ENCODE measurements around the gene SLC6A3.
"Not testable (repeated sequence)": the region's sequence is repeated elsewhere in the genome, so short reads cannot be mapped to it uniquely, and the experiment has no call there.

Gene SLC6A3

GRCh38 chr5:1429496-1429895, 15.7 kb downstream of the SLC6A3 start:
- TF ChIP-seq JUND (IDR thresholded peaks at IDR 0.05; ENCODE audit: low read depth), result no peak
- peak in 1 of 2 experiments; percentile 60 for DNase-seq (ENCODE audit: low read depth in 1 of 2, low spot score in 1 of 2)
- in situ Hi-C loops (cut with HindIII; ENCODE audit: low pct_unique_long_range_greater_than_20kb, low sequenced_read_pairs), result no loop called here

DNA sequence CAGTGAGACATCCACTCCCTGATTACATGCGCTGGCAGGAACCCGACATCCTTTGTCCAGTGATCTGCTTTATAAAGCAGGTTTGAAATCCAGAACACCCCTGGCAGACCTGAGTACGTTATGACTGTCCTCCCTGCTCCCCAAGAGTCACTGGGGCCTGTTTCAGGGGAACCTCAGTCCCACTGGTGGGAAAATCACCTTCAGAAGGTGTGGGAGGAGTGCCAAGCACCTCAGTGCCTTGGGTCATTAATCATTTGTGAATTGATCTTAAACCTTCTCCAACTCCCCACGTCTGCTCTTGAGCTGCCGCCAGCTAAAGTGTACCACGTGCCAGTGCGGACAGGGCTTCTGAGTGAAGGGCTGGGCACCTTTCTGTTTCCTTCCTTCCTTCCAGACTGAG, 16.2 kb downstream of the SLC6A3 start:
- in situ Hi-C loops (cut with HindIII; ENCODE audit: low pct_unique_long_range_greater_than_20kb, low sequenced_read_pairs), result no loop called here
- no peak for TF ChIP-seq JUND (IDR thresholded peaks at IDR 0.05; ENCODE audit: low read depth)
- DNase-seq (ENCODE audit: low read depth in 1 of 2, low spot score in 1 of 2), result no peak

DNA sequence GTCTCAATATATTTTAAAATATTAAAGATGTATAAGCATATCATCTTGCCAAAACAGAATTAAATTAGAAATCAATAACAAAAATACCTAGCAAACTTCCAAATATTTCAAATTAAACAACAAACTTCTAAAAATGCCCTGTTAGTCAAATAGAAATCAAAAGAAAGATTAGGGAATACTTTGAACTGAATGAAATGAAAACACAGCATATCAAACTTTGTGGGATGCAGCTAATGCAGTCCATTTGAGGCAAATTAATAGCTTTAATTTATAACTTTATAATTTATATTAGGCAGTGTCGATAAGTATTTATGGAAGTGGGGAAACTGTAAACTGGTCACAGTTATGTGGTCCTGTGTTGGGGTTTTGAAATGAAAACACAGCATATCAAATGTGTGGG, 17.1 kb downstream of the SLC6A3 start:
- in situ Hi-C loops (cut with HindIII; ENCODE audit: low pct_unique_long_range_greater_than_20kb, low sequenced_read_pairs), result no loop called here
- no peak for DNase-seq (ENCODE audit: low read depth in 1 of 2, low spot score in 1 of 2)
- TF ChIP-seq JUND (IDR thresholded peaks at IDR 0.05; ENCODE audit: low read depth), result no peak

DNA sequence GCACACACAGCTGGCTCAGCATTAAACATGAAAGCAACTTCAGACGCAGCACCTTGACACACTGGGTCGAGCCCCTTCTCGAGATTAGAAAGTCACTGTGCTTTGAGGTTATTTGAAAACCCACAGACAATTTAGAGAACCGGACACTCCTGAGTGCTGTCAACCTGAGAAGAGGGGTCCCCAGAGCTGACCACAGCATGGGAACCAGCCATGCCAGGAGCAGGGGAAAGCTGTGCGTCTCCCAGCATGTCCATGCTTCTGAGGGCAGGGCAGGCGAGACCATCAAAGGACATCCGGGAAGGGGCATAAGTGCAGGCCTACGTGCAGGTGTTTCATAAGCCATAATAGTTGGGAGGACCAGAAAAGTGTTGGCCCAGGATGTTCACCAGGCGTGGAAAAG, 20.5 kb downstream of the SLC6A3 start:
- in situ Hi-C loops (cut with HindIII; ENCODE audit: low pct_unique_long_range_greater_than_20kb, low sequenced_read_pairs), result no loop called here
- DNase-seq (ENCODE audit: low read depth in 1 of 2, low spot score in 1 of 2), result no peak
- no peak for TF ChIP-seq JUND (IDR thresholded peaks at IDR 0.05; ENCODE audit: low read depth)

DNA sequence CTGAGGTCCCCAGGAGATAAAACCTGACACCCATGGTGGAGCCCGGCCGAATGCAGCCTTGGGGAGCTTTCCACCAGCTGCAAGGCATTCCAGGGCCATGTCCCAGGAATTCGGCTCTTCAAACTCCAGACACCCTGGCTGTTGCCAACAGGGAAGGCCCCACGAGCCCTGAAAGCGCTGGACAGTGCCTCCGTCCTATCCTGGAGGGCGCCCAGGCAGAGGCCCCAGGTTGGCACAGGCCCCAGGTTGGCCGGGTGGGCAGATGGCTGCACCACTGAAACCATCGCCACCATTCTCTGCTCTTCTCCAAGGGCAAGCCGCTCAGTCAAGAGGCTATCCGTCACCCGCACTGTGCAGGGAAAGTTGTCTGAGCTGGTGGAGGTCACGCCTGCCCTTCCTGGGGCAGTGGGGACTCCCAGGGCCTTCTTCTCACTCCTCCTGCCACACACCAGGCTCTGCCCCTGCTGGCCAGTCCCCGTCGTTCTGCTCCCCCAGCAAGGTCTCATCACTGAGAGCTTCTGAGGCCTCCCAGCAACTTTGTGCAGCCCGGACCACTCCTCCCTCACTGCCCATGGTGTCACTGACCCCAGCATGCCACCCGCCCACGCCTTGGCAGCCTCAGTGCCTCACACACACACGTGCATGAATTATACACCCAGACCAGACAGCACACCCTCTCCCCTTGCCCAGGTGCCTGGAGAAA, 21.2 kb downstream of the SLC6A3 start:
- in situ Hi-C loops (cut with HindIII; ENCODE audit: low pct_unique_long_range_greater_than_20kb, low sequenced_read_pairs), result no loop called here
- DNase-seq (ENCODE audit: low read depth in 1 of 2, low spot score in 1 of 2), result no peak
- TF ChIP-seq JUND (IDR thresholded peaks at IDR 0.05; ENCODE audit: low read depth), result no peak

- DNase-seq (ENCODE audit: low read depth in 1 of 2, low spot score in 1 of 2); in situ Hi-C loops (cut with HindIII; ENCODE audit: low pct_unique_long_range_greater_than_20kb, low sequenced_read_pairs): not testable (repeated sequence)
Measured at GRCh38 chr5:1422522-1422921, 22.7 kb downstream of the SLC6A3 start.

- TF ChIP-seq JUND (IDR thresholded peaks at IDR 0.05; ENCODE audit: low read depth), result no peak
- no peak for DNase-seq (ENCODE audit: low read depth in 1 of 2, low spot score in 1 of 2)
- in situ Hi-C loops (cut with HindIII; ENCODE audit: low pct_unique_long_range_greater_than_20kb, low sequenced_read_pairs), result no loop called here
Measured at GRCh38 chr5:1421521-1422341, 23.5 kb downstream of the SLC6A3 start.

DNA sequence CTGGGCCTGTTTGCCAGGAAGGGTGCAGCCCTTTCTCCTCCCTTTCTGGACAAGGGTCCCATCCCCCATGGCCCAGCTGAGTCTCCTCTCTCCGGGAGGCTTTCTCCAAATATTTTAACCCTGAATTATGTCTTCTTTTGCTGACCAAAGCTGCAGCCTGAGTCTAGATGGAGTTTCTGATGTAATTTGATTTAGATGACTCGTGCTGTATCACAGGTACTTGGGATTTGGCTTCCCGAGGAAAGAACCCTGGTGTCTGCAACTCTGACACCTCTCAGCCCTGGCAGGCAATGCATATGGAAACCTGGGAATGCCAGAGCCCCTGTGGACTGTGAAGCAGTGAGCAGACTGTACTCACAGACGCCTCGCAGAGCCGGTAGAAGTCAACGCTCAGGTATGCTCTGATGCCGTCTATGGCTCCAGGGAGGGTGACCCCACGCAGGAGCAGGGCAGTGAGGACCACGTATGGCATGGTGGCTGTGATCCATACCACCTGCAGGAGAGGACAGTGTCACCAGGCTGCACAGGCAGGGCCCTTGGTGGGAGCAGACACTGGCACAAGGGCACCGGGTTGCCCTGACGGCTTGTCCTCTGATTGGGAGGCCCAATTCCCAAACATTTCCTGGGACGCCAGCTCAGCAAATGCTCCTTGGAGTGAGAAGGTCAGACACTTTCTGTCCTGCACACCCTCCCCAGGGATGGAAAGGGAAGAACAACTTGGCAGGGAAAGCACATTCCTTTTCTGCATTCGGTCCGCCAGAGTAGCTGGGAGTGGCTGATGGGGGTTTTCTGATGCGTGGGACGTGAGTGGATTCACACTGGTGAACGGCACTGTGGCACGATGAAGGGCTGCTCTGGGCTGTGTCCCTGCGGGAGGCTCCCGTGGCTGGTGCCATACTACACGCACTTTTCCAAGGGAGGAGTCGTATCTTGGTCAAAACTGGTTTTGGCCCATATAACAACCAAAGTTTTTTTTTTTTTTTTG, 24.7 kb downstream of the SLC6A3 start:
- DNase-seq (ENCODE audit: low read depth in 1 of 2, low spot score in 1 of 2), result no peak
- in situ Hi-C loops (cut with HindIII; ENCODE audit: low pct_unique_long_range_greater_than_20kb, low sequenced_read_pairs), result no loop called here
- TF ChIP-seq JUND (IDR thresholded peaks at IDR 0.05; ENCODE audit: low read depth), result no peak

DNA sequence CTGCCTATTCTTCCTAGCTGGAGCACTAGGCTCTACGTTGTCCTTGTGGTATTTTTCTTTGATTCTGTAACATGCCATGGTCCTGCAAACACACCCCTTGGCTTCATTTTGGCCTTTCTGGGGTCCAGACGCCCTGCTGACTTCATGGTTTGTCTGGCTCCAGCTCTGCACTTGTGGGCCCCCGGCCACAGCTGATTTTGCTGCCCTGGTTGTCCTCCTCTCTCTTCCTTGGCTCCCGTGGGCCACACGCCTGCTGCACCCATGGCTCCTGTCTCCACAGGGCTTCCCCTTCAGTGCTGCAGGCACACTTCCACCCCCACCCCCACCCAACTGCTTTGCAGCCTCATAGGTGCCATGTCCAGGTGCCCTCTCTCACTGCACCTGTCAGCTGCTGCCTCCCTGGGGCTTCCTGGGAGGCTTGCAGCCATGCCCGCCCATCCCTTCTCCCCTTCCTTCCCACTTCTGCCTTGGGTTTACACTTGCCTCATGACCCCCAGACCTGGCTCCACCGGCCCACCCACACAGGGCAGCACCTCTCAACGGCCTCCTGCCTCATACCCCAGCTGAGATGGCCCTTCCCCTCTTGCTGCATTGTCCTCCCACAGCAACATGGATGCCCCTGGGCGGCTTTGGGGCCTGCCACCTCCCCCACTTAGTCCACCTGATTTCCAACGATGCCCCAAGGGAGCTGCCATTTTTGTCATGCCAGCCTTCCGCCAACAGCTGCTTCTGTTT, 25.6 kb downstream of the SLC6A3 start:
- no peak for TF ChIP-seq JUND (IDR thresholded peaks at IDR 0.05; ENCODE audit: low read depth)
- DNase-seq (ENCODE audit: low read depth in 1 of 2, low spot score in 1 of 2), result no peak
- in situ Hi-C loops (cut with HindIII; ENCODE audit: low pct_unique_long_range_greater_than_20kb, low sequenced_read_pairs), result no loop called here

DNA sequence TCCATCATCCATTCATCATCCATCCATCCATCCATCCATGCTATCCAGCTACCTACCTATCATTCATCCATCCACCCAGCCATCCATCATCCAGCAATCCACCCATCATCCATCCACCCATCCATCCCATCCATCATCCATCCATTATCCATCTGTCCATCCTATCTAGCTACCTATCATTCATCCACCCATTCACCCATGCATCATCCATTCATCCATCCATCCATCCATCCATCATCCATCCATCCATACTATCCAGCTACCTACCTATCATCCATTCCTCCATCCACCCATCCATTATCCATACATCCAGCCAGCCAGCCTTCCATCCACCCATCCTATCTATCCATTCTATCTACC, 26.3 kb downstream of the SLC6A3 start:
- in situ Hi-C loops (cut with HindIII; ENCODE audit: low pct_unique_long_range_greater_than_20kb, low sequenced_read_pairs), result no loop called here
- TF ChIP-seq JUND (IDR thresholded peaks at IDR 0.05; ENCODE audit: low read depth), result no peak
- no peak for DNase-seq (ENCODE audit: low read depth in 1 of 2, low spot score in 1 of 2)

DNA sequence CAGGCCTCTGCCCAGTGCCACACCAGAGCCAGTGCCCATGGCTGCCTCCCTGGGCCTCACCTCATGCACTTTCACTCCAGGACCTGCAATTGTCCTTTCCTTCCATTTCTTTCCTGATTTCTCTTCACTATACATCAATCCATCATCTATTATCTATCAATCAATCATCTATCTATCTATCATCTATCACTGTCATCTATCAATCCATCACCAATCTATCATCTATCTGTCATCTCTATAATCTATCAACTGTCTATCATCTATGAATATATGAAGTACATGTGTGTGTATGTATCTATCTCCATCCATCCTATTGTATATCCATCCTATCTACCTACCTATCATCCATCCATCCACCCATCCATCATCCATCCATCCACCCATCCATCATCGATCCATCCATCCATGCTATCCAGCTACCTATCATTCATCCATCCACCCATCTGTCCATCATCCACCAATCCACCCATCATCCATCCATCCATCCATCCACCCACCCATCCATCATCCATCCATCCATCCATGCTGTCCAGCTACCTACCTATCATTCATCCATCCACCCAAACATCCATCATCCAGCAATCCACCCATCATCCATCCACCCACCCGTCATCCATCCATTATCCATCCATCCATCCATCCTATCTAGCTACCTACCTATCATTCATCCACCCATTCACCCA, 26.9 kb downstream of the SLC6A3 start:
- no peak for TF ChIP-seq JUND (IDR thresholded peaks at IDR 0.05; ENCODE audit: low read depth)
- in situ Hi-C loops (cut with HindIII; ENCODE audit: low pct_unique_long_range_greater_than_20kb, low sequenced_read_pairs), result no loop called here
- no peak for DNase-seq (ENCODE audit: low read depth in 1 of 2, low spot score in 1 of 2)

Measured in T47D (cell line).